K562 (cell line): Measurements from ENCODE around the gene MSANTD4. TPM values are rescaled to one million over a fixed set of nuclear protein-coding genes. Genes with fewer than 3 reads are reported as not detected.

Experiments
- polyA plus RNA-seq, 8 experiments: library from polyadenylated mRNA; depleted of rRNA in 4 of 8; stranded (reverse) in 5 of 8; unstranded in 3 of 8; fragments of >200 nt; fragmentation: Nextera tagmentation in 2 of 8; fragmentation: Illumina TruSeq in 1 of 8; extraction: Ambion mirVana in 2 of 8; extraction: Trizol in 1 of 8; gene quantifications; 2 replicates each; pipeline versions ENCODE4 v1.2.1 to v1.2.3, GENCODE V29; 2011 to 2014; ENCODE audit warnings: inconsistent platforms in 1 of 8, missing spikeins in 1 of 8
- small RNA-seq: library from RNA; depleted of rRNA; stranded (forward); fragments of <200 nt; gene quantifications from one replicate; pipeline ENCODE3, GENCODE V24; 2014
- total RNA-seq, 7 experiments: library from RNA; depleted of rRNA in 6 of 7; stranded (reverse); fragments of >200 nt in 6 of 7; fragmentation: Illumina TruSeq in 2 of 7; extraction: Trizol in 2 of 7; gene quantifications; 2 replicates each; pipeline versions ENCODE4 v1.2.1 to v1.2.3, GENCODE V29; 2011 to 2021; ENCODE audit warnings: low replicate concordance in 1 of 7

MSANTD4 gene
- total and polyA plus RNA-seq, 9 of the 15 experiments (the other 6 are each of a cell fraction or from before 2014, with no cell fraction given): 5.0 to 16.4 (median 10.2) TPM

Small RNAs within 50 kb of the gene (small RNA-seq; reads per million reads assigned to genes)
- not detected for gene RNU6-277P

Other genes with a start within 250 kb of the MSANTD4 start
- gene KBTBD3, start 55.1 kb upstream of the MSANTD4 start, total RNA-seq (2014; rRNA removed): 4.2 and 7.8 TPM in 2 replicates
- 6.4 and 11.8 TPM in 2 replicates for gene KBTBD3, start 55.1 kb upstream of the MSANTD4 start, total RNA-seq (2014; rRNA removed; fragmentation: Illumina TruSeq; extraction: Trizol)
- 4.9 and 5.7 TPM in 2 replicates for gene KBTBD3, start 55.1 kb upstream of the MSANTD4 start, total RNA-seq (2015; rRNA removed; fragmentation: Illumina TruSeq; extraction: Trizol)
- 6.6 and 7.1 TPM in 2 replicates for gene KBTBD3, start 55.1 kb upstream of the MSANTD4 start, total RNA-seq (2021)
- gene KBTBD3, start 55.1 kb upstream of the MSANTD4 start, polyA plus RNA-seq (2011; rRNA removed): 12.7 and 17.4 TPM in 2 replicates
- 4.6 and 5.1 TPM in 2 replicates for gene KBTBD3, start 55.1 kb upstream of the MSANTD4 start, polyA plus RNA-seq (2014; fragmentation: Illumina TruSeq; extraction: Trizol)
- 10 to 100 TPM; 28.2 to 31.2 TPM for gene KBTBD3, start 55.1 kb upstream of the MSANTD4 start, polyA plus RNA-seq (2014; fragmentation: Nextera tagmentation; extraction: Ambion mirVana)
- 4.3 and 6.7 TPM in 2 replicates for gene KBTBD3, start 55.1 kb upstream of the MSANTD4 start, polyA plus RNA-seq (2014; rRNA removed)
- gene AASDHPPT, start 55.4 kb upstream of the MSANTD4 start, total RNA-seq (2014; rRNA removed): 59.4 and 61.4 TPM in 2 replicates
- gene AASDHPPT, start 55.4 kb upstream of the MSANTD4 start, total RNA-seq (2014; rRNA removed; fragmentation: Illumina TruSeq; extraction: Trizol): 73.1 and 78.9 TPM in 2 replicates
- gene AASDHPPT, start 55.4 kb upstream of the MSANTD4 start, total RNA-seq (2015; rRNA removed; fragmentation: Illumina TruSeq; extraction: Trizol): 64.5 and 67.1 TPM in 2 replicates
- gene AASDHPPT, start 55.4 kb upstream of the MSANTD4 start, total RNA-seq (2021): 59.7 and 69.0 TPM in 2 replicates
- gene AASDHPPT, start 55.4 kb upstream of the MSANTD4 start, polyA plus RNA-seq (2011; rRNA removed): 46.5 and 69.4 TPM in 2 replicates
- gene AASDHPPT, start 55.4 kb upstream of the MSANTD4 start, polyA plus RNA-seq (2014; fragmentation: Illumina TruSeq; extraction: Trizol): 56.3 and 61.8 TPM in 2 replicates
- 100 to 1,000 TPM in 1 of 2 experiments, 10 to 100 TPM in 1; 96.2 to 115 TPM for gene AASDHPPT, start 55.4 kb upstream of the MSANTD4 start, polyA plus RNA-seq (2014; fragmentation: Nextera tagmentation; extraction: Ambion mirVana)
- 48.0 and 48.7 TPM in 2 replicates for gene AASDHPPT, start 55.4 kb upstream of the MSANTD4 start, polyA plus RNA-seq (2014; rRNA removed)